MM.1S (cell line): ENCODE results near the gene ATRX.

Experiments
- EZH2 ChIP-seq: fragments of 300-600 bp; sonication (generic); optimal IDR thresholded peaks from 2 replicates; pipeline ENCODE3; 2017; ENCODE audit warnings: low read depth, mild to moderate bottlenecking, antibody characterized with exemption, low read length, mixed read lengths
- EZH2phosphoT487 ChIP-seq: fragments of 300-600 bp; sonication (generic); IDR thresholded peaks from 2 replicates; pipeline ENCODE4 v1.6.1; 2018; ENCODE audit warnings: antibody characterized with exemption, low read length
- TF ChIP-seq, protein P1 (sequence below): fragments of 300-600 bp; sonication (generic); IDR thresholded peaks from 2 replicates; pipeline ENCODE4 v1.5.1; 2016; ENCODE audit warnings: antibody characterized with exemption, low read length, mixed read lengths

DNA sequence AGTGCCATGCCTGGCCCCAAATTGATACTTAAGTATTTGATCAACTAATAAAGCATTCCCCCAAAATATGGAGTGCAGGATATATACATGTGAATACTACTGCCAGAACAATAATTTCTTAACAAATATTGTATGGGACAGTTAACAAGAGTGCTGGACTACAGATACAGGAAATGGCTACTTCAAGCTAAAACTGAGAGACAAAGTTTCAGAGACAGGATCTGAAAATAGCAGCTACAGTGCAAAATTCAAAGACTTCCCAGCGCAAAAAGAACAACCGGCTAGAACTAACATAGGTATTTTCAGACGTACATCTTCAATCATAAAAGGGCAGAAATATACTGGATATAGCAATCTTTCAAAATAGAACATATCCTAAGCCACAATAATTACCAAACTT is 6.3 kb downstream of the ATRX start:
- TF ChIP-seq, protein P1, sequence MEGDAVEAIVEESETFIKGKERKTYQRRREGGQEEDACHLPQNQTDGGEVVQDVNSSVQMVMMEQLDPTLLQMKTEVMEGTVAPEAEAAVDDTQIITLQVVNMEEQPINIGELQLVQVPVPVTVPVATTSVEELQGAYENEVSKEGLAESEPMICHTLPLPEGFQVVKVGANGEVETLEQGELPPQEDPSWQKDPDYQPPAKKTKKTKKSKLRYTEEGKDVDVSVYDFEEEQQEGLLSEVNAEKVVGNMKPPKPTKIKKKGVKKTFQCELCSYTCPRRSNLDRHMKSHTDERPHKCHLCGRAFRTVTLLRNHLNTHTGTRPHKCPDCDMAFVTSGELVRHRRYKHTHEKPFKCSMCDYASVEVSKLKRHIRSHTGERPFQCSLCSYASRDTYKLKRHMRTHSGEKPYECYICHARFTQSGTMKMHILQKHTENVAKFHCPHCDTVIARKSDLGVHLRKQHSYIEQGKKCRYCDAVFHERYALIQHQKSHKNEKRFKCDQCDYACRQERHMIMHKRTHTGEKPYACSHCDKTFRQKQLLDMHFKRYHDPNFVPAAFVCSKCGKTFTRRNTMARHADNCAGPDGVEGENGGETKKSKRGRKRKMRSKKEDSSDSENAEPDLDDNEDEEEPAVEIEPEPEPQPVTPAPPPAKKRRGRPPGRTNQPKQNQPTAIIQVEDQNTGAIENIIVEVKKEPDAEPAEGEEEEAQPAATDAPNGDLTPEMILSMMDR = no peak
- TF ChIP-seq EZH2 (no peak), EZH2phosphoT487 (no peak)
